ENCODE data around the gene MIPOL1. TPM values are rescaled to one million over a fixed set of nuclear protein-coding genes. Genes with fewer than 3 reads are reported as not detected.

Gene MIPOL1
- total and polyA plus RNA-seq, 2 of the 13 experiments (the other 11 are each of a cell fraction or from before 2014, with no cell fraction given), result 8.6 to 34.2 TPM

- H3K4me2 ChIP-seq (ENCODE audit: low read depth, low read length), result no peak overlapping the region
- H3K27me3 ChIP-seq (ENCODE audit: control insufficient read depth in 1 of 2, insufficient read depth in 2 of 2, low read length in 2 of 2), result no peaks in the 10 kb centered on the region
- H3K4me1 ChIP-seq (ENCODE audit: insufficient read depth, low read length), result peaks cover 5% of the 10 kb centered on the region; the same call in 1 of the 2 replicates
- no peak overlapping the region for H3K27ac ChIP-seq (ENCODE audit: extremely low read length, insufficient read depth, low read length)
- POLR2A ChIA-PET, result no interaction called here
- no TSS peak for BruUV-seq (replicated peaks)
- CTCF ChIA-PET (ENCODE audit: low intra/inter-chr PET ratio, low total read pairs), result no interaction called here
- H2AFZ ChIP-seq (ENCODE audit: low read length), result no peak overlapping the region
- ATAC-seq (no peak), DNase-seq (ENCODE audit: low spot score) (peak; percentile 34), FAIRE-seq (no peak)
- WGBS (ENCODE audit: low lambda C conversion rate), result 67% methylated on average over 5 of the region's 5 CpGs
- H3K79me2 ChIP-seq (ENCODE audit: insufficient read depth, low read length), result no peaks in the 10 kb centered on the region
- H3K9ac ChIP-seq (ENCODE audit: insufficient read depth, low read depth, low read length), result no peak overlapping the region
- in situ Hi-C loops (cut with HindIII; ENCODE audit: extremely low pct_ligation_motif_present, low pct_unique_long_range_greater_than_20kb) (no loop called here), intact Hi-C loops (cut with micrococcal nuclease; ENCODE audit: unreplicated experiment) (no loop called here)
- no peak overlapping the region for H3K4me3 ChIP-seq (replicated peaks in 1 of 3; ENCODE audit: insufficient read depth in 1 of 3, low read depth in 2 of 3, low read length in 3 of 3)
- TF ChIP-seq FOXA3 (CRISPR knock-in tag; IDR thresholded peaks at IDR 0.05), result 0 out of 2 replicates have a peak, but pooled peaks have one; percentile 42
- TF ChIP-seq SMARCE1 (IDR thresholded peaks at IDR 0.05; ENCODE audit: borderline replicate concordance), result no peak
- no peak for TF ChIP-seq FOXA1 (IDR thresholded peaks at IDR 0.05)
- peak; percentile 49; the same call in 1 of the 2 replicates for TF ChIP-seq FOXA1 (CRISPR knock-in tag; IDR thresholded peaks at IDR 0.05)
- 0 out of 2 replicates have a peak, but pooled peaks have one; percentile 9 for TF ChIP-seq KDM5A (IDR thresholded peaks at IDR 0.05; ENCODE audit: borderline replicate concordance, low read length)
- TF ChIP-seq FOXP4 (CRISPR knock-in tag; IDR thresholded peaks at IDR 0.05), result no peak
- peaks cover 11% of the 10 kb centered on the region for H3K9me3 ChIP-seq (ENCODE audit: low read length)
- no peaks in the 10 kb centered on the region for H4K20me1 ChIP-seq (ENCODE audit: insufficient read depth, low read length)
- H3K36me3 ChIP-seq (replicated peaks in 1 of 2; ENCODE audit: control insufficient read depth in 1 of 2, insufficient read depth in 2 of 2, low read length in 2 of 2), result peaks cover 0 to 1% of the 10 kb centered on the region in 2 experiments; a peak in 1 of 5 replicates
Observed at GRCh38 chr14:37369425-37369824, 171.7 kb downstream of the MIPOL1 start.

- Histone ChIP-seq H3K79me2 (ENCODE audit: insufficient read depth, low read length) (no peaks in the 10 kb centered on the region), H3K27me3 (ENCODE audit: control insufficient read depth in 1 of 2, insufficient read depth in 2 of 2, low read length in 2 of 2) (no peaks in the 10 kb centered on the region), H4K20me1 (ENCODE audit: insufficient read depth, low read length) (no peaks in the 10 kb centered on the region), H3K27ac (ENCODE audit: extremely low read length, insufficient read depth, low read length) (no peak overlapping the region), H2AFZ (ENCODE audit: low read length) (no peak overlapping the region), H3K9ac (ENCODE audit: insufficient read depth, low read depth, low read length) (no peak overlapping the region), H3K4me3 (replicated peaks in 1 of 3; ENCODE audit: insufficient read depth in 1 of 3, low read depth in 2 of 3, low read length in 3 of 3) (no peak overlapping the region), H3K36me3 (replicated peaks in 1 of 2; ENCODE audit: control insufficient read depth in 1 of 2, insufficient read depth in 2 of 2, low read length in 2 of 2) (0 out of 5 replicates have a peak, but pooled peaks cover 0 to 1% of the 10 kb centered on the region in 2 experiments), H3K9me3 (ENCODE audit: low read length) (no peaks in the 10 kb centered on the region), H3K4me1 (ENCODE audit: insufficient read depth, low read length) (no peaks in the 10 kb centered on the region), H3K4me2 (ENCODE audit: low read depth, low read length) (no peak overlapping the region)
- BruUV-seq (replicated peaks), result no TSS peak
- TF ChIP-seq THAP8 (CRISPR knock-in tag; IDR thresholded peaks at IDR 0.05; ENCODE audit: borderline replicate concordance) (no peak), TRIM22 (IDR thresholded peaks at IDR 0.05) (peak; percentile 74; the same call in 1 of the 2 replicates), ZFP90 (CRISPR knock-in tag; IDR thresholded peaks at IDR 0.05; ENCODE audit: borderline replicate concordance) (no peak), RFXANK (CRISPR knock-in tag; IDR thresholded peaks at IDR 0.05) (no peak), PLRG1 (conservative IDR thresholded peaks at IDR 0.05) (0 out of 2 replicates have a peak, but pooled peaks have one; percentile 54), ZNF567 (CRISPR knock-in tag; IDR thresholded peaks at IDR 0.05; ENCODE audit: borderline replicate concordance) (no peak), FLYWCH1 (CRISPR knock-in tag; IDR thresholded peaks at IDR 0.05) (no peak), RAD51 (IDR thresholded peaks at IDR 0.05; ENCODE audit: borderline replicate concordance) (peak; percentile 23; the same call in 1 of the 2 replicates), RORA (CRISPR knock-in tag; IDR thresholded peaks at IDR 0.05) (no peak), SIX1 (CRISPR knock-in tag; IDR thresholded peaks at IDR 0.05; ENCODE audit: borderline replicate concordance) (no peak)
- ChIA-PET CTCF (ENCODE audit: low intra/inter-chr PET ratio, low total read pairs) (no interaction called here), POLR2A (no interaction called here)
- no peak for ATAC-seq
- DNase-seq (ENCODE audit: low spot score), result no peak
- in situ Hi-C loops (cut with HindIII; ENCODE audit: extremely low pct_ligation_motif_present, low pct_unique_long_range_greater_than_20kb) (no loop called here), intact Hi-C loops (cut with micrococcal nuclease; ENCODE audit: unreplicated experiment) (no loop called here)
- no peak for FAIRE-seq
Observed at GRCh38 chr14:37375566-37375965, 177.8 kb downstream of the MIPOL1 start.
